Fibroblast of skin of left quadriceps (primary cell): Measurements from ENCODE around the gene C11orf16.
"Not testable (repeated sequence)": the region's sequence is repeated elsewhere in the genome, so short reads cannot be mapped to it uniquely, and the experiment has no call there.

ENCODE experiments used
- DNase-seq, 2 experiments: peaks; one replicate each; pipeline ENCODE4 v3.0.0-alpha.2; 2013; ENCODE audit warnings: low read depth in 2 of 2

Gene C11orf16

GRCh38 chr11:8937159-8937558, 4.4 kb upstream of the C11orf16 start:
- DNase-seq: no peak

- DNase-seq: not testable (repeated sequence)
These were observed 3.0 kb upstream of the C11orf16 start for GRCh38 chr11:8935789-8936188.

- peak; percentile 71 to 74 for DNase-seq
These were observed 2.2 kb upstream of the C11orf16 start for GRCh38 chr11:8934742-8935488.

- no peak for DNase-seq
These were observed 1.2 kb upstream of the C11orf16 start for GRCh38 chr11:8933931-8934330.

- no peak for DNase-seq
These were observed 2.1 kb downstream of the C11orf16 start for GRCh38 chr11:8930456-8931175.

GRCh38 chr11:8928981-8929615, 3.6 kb downstream of the C11orf16 start:
- DNase-seq: no peak

GRCh38 chr11:8928205-8928604, 4.5 kb downstream of the C11orf16 start:
- no peak for DNase-seq

- DNase-seq: no peak
These were observed 5.5 kb downstream of the C11orf16 start for GRCh38 chr11:8927233-8927632.

GRCh38 chr11:8926236-8926635, 6.5 kb downstream of the C11orf16 start:
- DNase-seq: no peak

- DNase-seq: no peak
These were observed 7.0 kb downstream of the C11orf16 start for GRCh38 chr11:8925711-8926110.

GRCh38 chr11:8922691-8923090, 10.1 kb downstream of the C11orf16 start:
- DNase-seq: no peak

- DNase-seq: peak; percentile 88
These were observed 15.5 kb downstream of the C11orf16 start for GRCh38 chr11:8917157-8917825.

GRCh38 chr11:8914661-8915018, 18.1 kb downstream of the C11orf16 start:
- no peak for DNase-seq

GRCh38 chr11:8913961-8914660, 18.6 kb downstream of the C11orf16 start:
- no peak for DNase-seq

GRCh38 chr11:8911029-8911823, 21.5 kb downstream of the C11orf16 start, which contains the start of gene AKIP1:
TSS of gene AKIP1 (plus strand) at chr11:8911189. CDS start at chr11:8911450, 261 bp downstream.
- DNase-seq: peak; percentile 94

GRCh38 chr11:8910649-8911026, 22.1 kb downstream of the C11orf16 start:
- no peak for DNase-seq

GRCh38 chr11:8908099-8908498, 24.6 kb downstream of the C11orf16 start:
- DNase-seq: no peak

GRCh38 chr11:8907116-8907515, 25.6 kb downstream of the C11orf16 start:
- DNase-seq: no peak

GRCh38 chr11:8905528-8906165, 27.1 kb downstream of the C11orf16 start:
- peak; percentile 58 to 61 for DNase-seq

- DNase-seq: no peak
These were observed 33.5 kb downstream of the C11orf16 start for GRCh38 chr11:8899119-8899753.
